OCI-LY7 (cell line): ENCODE measurements around the gene SLC41A1. TPM values are rescaled to one million over a fixed set of nuclear protein-coding genes. Genes with fewer than 3 reads are reported as not detected.
"Not testable (repeated sequence)": the region's sequence is repeated elsewhere in the genome, so short reads cannot be mapped to it uniquely, and the experiment has no call there.

Source experiments
- BruUV-seq: library from RNA; stranded (reverse); fragments of 400-500 nt; replicated peaks from 2 replicates; lab custom pipeline; 2021; lab: Mats Ljungman, UMichigan
- CTCF ChIA-PET: fragments of 300-600 bp; sonication (Branson Sonifier 250); formaldehyde crosslinking; loops from one replicate; lab custom pipeline; 2022; ENCODE audit warnings: antibody characterized with exemption; ENCODE audit not compliant: unreplicated experiment; lab: Charles Lee
- POLR2A ChIA-PET: fragments of 300-600 bp; sonication (Branson Sonifier 250); formaldehyde crosslinking; loops from one replicate; lab custom pipeline; 2022; ENCODE audit warnings: antibody characterized with exemption; lab: Charles Lee
- DNase-seq: peaks from one replicate; pipeline ENCODE4 v3.0.0-alpha.2; 2015; ENCODE audit warnings: low spot score
- H2AFZ ChIP-seq: fragments of 200-600 bp; sonication (generic), shearing (Covaris generic); 2 replicates; pipeline ENCODE4 v1.6.1; 2014; ENCODE audit warnings: mild to moderate bottlenecking, antibody characterized with exemption, low read length, moderate library complexity
- H3K27ac ChIP-seq: fragments of 200-600 bp; sonication (generic); 2 replicates; pipeline ENCODE4 v1.5.1; 2014; ENCODE audit warnings: mixed run types, low read depth, mild to moderate bottlenecking, moderate library complexity, low read length, inconsistent platforms; ENCODE audit not compliant: poor library complexity, severe bottlenecking
- H3K36me3 ChIP-seq: fragments of 200-600 bp; sonication (generic); 2 replicates; pipeline ENCODE4 v1.6.1; 2014; ENCODE audit warnings: mild to moderate bottlenecking, antibody characterized with exemption, low read length, moderate library complexity, mixed read lengths; ENCODE audit not compliant: insufficient read depth
- H3K4me1 ChIP-seq: fragments of 200-600 bp; sonication (generic); 2 replicates; pipeline ENCODE4 v1.5.1; 2014; ENCODE audit warnings: mild to moderate bottlenecking, low read length; ENCODE audit not compliant: insufficient read depth, poor library complexity, severe bottlenecking
- H3K4me2 ChIP-seq: fragments of 200-600 bp; sonication (generic); 2 replicates; pipeline ENCODE4 v1.6.1; 2014; ENCODE audit warnings: mild to moderate bottlenecking, low read length
- H3K4me3 ChIP-seq: fragments of 200-600 bp; sonication (generic); 2 replicates; pipeline ENCODE4 v1.5.1; 2014; ENCODE audit warnings: mild to moderate bottlenecking, low read depth, low read length; ENCODE audit not compliant: poor library complexity, severe bottlenecking
- H3K79me2 ChIP-seq: fragments of 200-600 bp; sonication (generic); 2 replicates; pipeline ENCODE4 v1.6.1; 2016; ENCODE audit warnings: low read depth, mild to moderate bottlenecking, low read length, moderate library complexity, mixed read lengths; ENCODE audit not compliant: insufficient read depth
- H3K9me2 ChIP-seq: fragments of 200-600 bp; sonication (generic); 2 replicates; pipeline ENCODE4 v1.6.1; 2016; ENCODE audit warnings: mild to moderate bottlenecking, low read length, mixed read lengths; ENCODE audit not compliant: insufficient read depth
- H3K9me3 ChIP-seq: fragments of 200-600 bp; sonication (generic); 2 replicates; pipeline ENCODE4 v1.6.1; 2014; ENCODE audit warnings: mild to moderate bottlenecking, mixed run types, low read length, mixed read lengths
- H4K20me1 ChIP-seq: fragments of 200-600 bp; sonication (generic); 2 replicates; pipeline ENCODE4 v1.6.1; 2014; ENCODE audit warnings: mild to moderate bottlenecking, antibody characterized with exemption, low read length, moderate library complexity, mixed read lengths; ENCODE audit not compliant: insufficient read depth
- CTCF ChIP-seq: fragments of 200-600 bp; sonication (generic); conservative IDR thresholded peaks from 2 replicates; pipeline ENCODE4 v1.5.1; 2014; ENCODE audit warnings: mild to moderate bottlenecking, antibody characterized with exemption, low read length, moderate library complexity, mixed read lengths
- EZH2phosphoT487 ChIP-seq: fragments of 200-600 bp; sonication (generic); IDR thresholded peaks from 2 replicates; pipeline ENCODE4 v1.6.1; 2018; ENCODE audit warnings: low read depth, borderline replicate concordance, mild to moderate bottlenecking, mixed run types, antibody characterized with exemption, low read length, moderate library complexity, mixed read lengths
- intact Hi-C: fragments of 100-400 bp; cut with micrococcal nuclease; formaldehyde crosslinking; loops from one replicate; pipeline ENCODE4 v1.10.0; 2022; ENCODE audit not compliant: unreplicated experiment
- total RNA-seq, 2 experiments: library from RNA; depleted of rRNA in 1 of 2; stranded (reverse); fragments of >200 nt in 1 of 2; shearing (Covaris generic) in 1 of 2; gene quantifications; 2 replicates each; pipeline ENCODE4 v1.2.3, GENCODE V29; 2014 to 2022

The SLC41A1 gene
- total RNA-seq, 2 experiments from 2014 or later: 3.2 to 8.2 TPM

GRCh38 chr1:205826016-205826806 is 13.2 kb upstream of the SLC41A1 start:
- DNase-seq: no peak
- Histone ChIP-seq H3K36me3 (no peaks in the 10 kb centered on the region), H3K27ac (no peak overlapping the region), H3K4me2 (no peak overlapping the region), H3K9me2 (no peaks in the 10 kb centered on the region), H3K4me3 (no peak overlapping the region), H3K4me1 (peaks cover 7% of the 10 kb centered on the region), H3K79me2 (no peaks in the 10 kb centered on the region), H3K9me3 (peaks cover 13% of the 10 kb centered on the region; the same call in 1 of the 2 replicates), H2AFZ (no peak overlapping the region), H4K20me1 (no peaks in the 10 kb centered on the region)
- CTCF ChIA-PET: no interaction called here
- BruUV-seq: no TSS peak
- intact Hi-C loops: no loop called here
- POLR2A ChIA-PET: interaction anchor here (0.8 to 1.4 kb wide), 2 partner anchors 17 to 23 kb away, joined by 3 read pairs; no protein-coding TSS in a partner anchor
- TF ChIP-seq EZH2phosphoT487 (no peak), CTCF (no peak)

- Histone ChIP-seq H3K4me3 (no peak overlapping the region), H3K9me2 (no peaks in the 10 kb centered on the region), H4K20me1 (no peaks in the 10 kb centered on the region), H3K27ac (no peak overlapping the region), H3K4me2 (no peak overlapping the region), H3K4me1 (peaks cover 7% of the 10 kb centered on the region), H3K79me2 (no peaks in the 10 kb centered on the region), H2AFZ (no peak overlapping the region), H3K9me3 (peaks cover 13% of the 10 kb centered on the region; the same call in 1 of the 2 replicates), H3K36me3 (no peaks in the 10 kb centered on the region)
- POLR2A ChIA-PET: interaction anchor here (0.7 kb wide), 1 partner anchor 638 kb away, joined by 3 read pairs; no protein-coding TSS in a partner anchor
- CTCF ChIA-PET: no interaction called here
- TF ChIP-seq CTCF (no peak), EZH2phosphoT487 (no peak)
- intact Hi-C loops: no loop called here
- DNase-seq: no peak
- no TSS peak for BruUV-seq
Measured at GRCh38 chr1:205824180-205824579, 11.2 kb upstream of the SLC41A1 start.

- H3K4me2 ChIP-seq, intact Hi-C loops, H3K4me3 ChIP-seq, H3K4me1 ChIP-seq, H3K36me3 ChIP-seq, H3K27ac ChIP-seq, H3K79me2 ChIP-seq, DNase-seq, H2AFZ ChIP-seq, CTCF ChIA-PET, BruUV-seq, H4K20me1 ChIP-seq, H3K9me2 ChIP-seq, POLR2A ChIA-PET: not testable (repeated sequence)
- peaks cover 13% of the 10 kb centered on the region; the same call in 1 of the 2 replicates for H3K9me3 ChIP-seq
Measured at GRCh38 chr1:205823260-205823659, 10.3 kb upstream of the SLC41A1 start.
